A549 (cell line): ENCODE measurements around the gene ZDHHC11B.
"Not testable (repeated sequence)": the region's sequence is repeated elsewhere in the genome, so short reads cannot be mapped to it uniquely, and the experiment has no call there.

Experiments
- BHLHE40 ChIP-seq: IDR thresholded peaks from 2 replicates; pipeline ENCODE4 v1.6.1; 2012; ENCODE audit warnings: low read depth, low read length, inconsistent platforms
- CBX8 ChIP-seq: fragments of 200-600 bp; sonication (generic); IDR thresholded peaks from 2 replicates; pipeline ENCODE4 v1.6.1; 2016
- CTCF ChIP-seq: fragments of >200 bp; sonication (Bioruptor Twin); formaldehyde crosslinking; IDR thresholded peaks from 3 replicates; pipeline ENCODE4 v1.5.1; 2016
- EHF ChIP-seq: fragments of 250-450 bp; sonication (Bioruptor Pico); IDR thresholded peaks from 2 replicates; pipeline ENCODE4 v1.5.0; 2020; ENCODE audit warnings: mild to moderate bottlenecking
- EP300 ChIP-seq, 2 experiments: fragments of >200 bp; sonication (Bioruptor Twin); formaldehyde crosslinking; IDR thresholded peaks; 2 replicates in 1 of 2; 3 replicates in 1 of 2; pipeline ENCODE4 v1.6.1; 2016 to 2017
- POLR2A ChIP-seq: IDR thresholded peaks from 2 replicates; pipeline ENCODE4 v1.6.1; 2012; ENCODE audit warnings: mild to moderate bottlenecking, low read length
- RFX5 ChIP-seq: fragments of 450-650 bp; IDR thresholded peaks from 2 replicates; pipeline ENCODE4 v1.7.1; 2014; ENCODE audit warnings: antibody characterized with exemption, mild to moderate bottlenecking, moderate library complexity
- RNF2 ChIP-seq: fragments of 200-600 bp; sonication (generic); IDR thresholded peaks from 2 replicates; pipeline ENCODE4 v1.6.1; 2016; ENCODE audit warnings: low read depth, mild to moderate bottlenecking, antibody characterized with exemption, moderate library complexity, borderline replicate concordance

GRCh38 chr5:771841-772546 is 12.5 kb downstream of the ZDHHC11B start:
- TF ChIP-seq CTCF; EP300 (IDR thresholded peaks at IDR 0.05); EHF (CRISPR knock-in tag); RFX5; CBX8; BHLHE40; RNF2; POLR2A: not testable (repeated sequence)
